Embryonic facial prominence (tissue), 1 donor: ENCODE data around the gene NOP16.
"Not testable (repeated sequence)": the region's sequence is repeated elsewhere in the genome, so short reads cannot be mapped to it uniquely, and the experiment has no call there.

Experiments
- DNase-seq: peaks from one replicate; pipeline ENCODE4 v3.0.0-alpha.2; 2016; ENCODE audit errors: extremely low spot score

Gene NOP16

DNA sequence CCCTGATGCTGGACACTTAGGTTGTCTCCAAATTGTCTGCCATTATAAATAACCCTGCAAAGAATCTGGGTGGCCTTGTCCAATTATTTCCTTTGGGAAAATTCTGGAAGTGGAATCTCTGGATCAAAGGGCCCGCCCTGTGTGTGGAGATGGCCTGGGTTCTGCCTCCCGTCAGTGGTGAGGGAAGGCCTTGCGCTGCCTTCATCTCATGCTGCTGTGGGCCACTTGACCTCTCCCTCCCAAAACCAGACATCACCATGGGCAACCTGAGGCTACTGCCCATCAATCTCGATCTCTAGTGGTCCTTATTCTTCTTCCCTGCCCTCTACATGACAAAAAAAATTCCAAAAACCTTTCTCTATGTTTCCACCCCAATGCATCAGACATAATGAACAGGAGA, 21.4 kb upstream of the NOP16 start:
- DNase-seq = no peak

DNA sequence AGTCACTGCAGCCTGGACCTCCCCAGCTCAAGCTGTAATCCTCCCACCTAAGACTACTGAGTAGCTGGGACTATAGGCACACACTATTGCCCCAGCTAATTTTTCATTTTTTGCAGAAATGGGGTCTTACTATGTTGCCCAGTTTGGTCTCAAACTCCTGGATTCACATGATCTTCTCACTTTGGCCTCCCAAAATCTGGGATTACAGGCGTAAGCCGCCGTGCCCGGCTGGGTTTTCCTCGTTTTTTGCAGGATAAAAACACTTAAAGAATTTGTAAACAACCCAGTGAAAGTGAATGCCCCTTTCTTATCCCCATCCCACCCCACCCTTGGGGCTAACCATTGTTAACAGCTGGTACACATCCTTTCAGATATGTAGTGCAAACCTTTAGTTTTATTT, 20.2 kb upstream of the NOP16 start:
- DNase-seq = no peak

DNA sequence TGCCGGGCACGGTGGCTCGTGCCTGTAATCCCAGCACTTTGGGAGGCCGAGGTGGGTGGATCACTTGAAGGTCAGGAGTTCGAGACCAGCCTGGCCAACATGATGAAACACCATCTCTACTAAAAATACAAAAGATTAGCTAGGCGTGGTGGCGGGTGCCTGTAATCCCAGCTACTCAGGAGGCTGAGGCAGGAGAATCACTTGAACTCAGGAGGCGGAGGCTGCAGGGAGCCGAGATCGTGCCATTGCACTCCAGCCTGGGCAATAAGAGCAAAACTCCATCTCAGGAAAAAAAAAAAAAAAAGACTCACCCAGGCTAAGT, 19.8 kb upstream of the NOP16 start:
- not testable (repeated sequence) for DNase-seq

DNA sequence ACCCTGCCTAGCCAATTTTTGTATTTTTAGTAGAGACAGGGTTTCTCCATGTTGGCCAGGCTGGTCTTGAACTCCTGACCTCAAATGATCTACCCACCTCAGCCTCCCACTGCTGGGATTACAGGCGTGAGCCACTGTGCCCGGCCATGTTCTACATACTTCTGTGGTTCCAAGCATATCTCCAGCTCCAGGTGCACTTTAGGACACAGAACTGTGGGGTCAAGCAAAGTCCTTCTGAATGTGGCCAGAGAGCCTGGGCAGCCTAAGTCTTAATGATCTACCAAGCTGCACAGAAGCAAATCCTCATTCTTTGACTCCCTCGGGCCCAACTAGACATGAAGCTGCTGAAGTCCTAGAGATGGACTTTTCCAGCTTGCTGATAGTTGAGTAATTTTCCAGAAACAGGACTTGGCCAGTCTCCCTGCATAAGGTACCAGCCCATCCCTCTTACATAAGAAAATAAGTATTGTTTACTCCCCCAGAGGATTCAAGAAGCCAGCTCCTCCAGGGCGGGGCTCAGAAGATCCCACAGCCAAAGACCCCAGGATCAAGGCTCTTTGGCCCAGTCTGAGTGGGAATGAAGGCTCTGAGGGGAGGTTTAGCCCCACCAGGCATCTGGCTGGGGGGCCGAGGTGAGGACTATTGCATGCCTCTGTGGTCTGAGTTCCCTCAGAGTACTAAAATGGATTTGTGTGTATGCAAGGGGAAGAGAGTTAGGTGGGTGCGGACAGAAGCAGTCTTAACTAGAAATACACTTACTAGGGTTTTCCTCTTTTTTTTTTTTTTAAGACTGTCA, 19.3 kb upstream of the NOP16 start:
- DNase-seq = no peak

GRCh38 chr5:176406436-176407052, 18.1 kb upstream of the NOP16 start:
- no peak for DNase-seq

DNA sequence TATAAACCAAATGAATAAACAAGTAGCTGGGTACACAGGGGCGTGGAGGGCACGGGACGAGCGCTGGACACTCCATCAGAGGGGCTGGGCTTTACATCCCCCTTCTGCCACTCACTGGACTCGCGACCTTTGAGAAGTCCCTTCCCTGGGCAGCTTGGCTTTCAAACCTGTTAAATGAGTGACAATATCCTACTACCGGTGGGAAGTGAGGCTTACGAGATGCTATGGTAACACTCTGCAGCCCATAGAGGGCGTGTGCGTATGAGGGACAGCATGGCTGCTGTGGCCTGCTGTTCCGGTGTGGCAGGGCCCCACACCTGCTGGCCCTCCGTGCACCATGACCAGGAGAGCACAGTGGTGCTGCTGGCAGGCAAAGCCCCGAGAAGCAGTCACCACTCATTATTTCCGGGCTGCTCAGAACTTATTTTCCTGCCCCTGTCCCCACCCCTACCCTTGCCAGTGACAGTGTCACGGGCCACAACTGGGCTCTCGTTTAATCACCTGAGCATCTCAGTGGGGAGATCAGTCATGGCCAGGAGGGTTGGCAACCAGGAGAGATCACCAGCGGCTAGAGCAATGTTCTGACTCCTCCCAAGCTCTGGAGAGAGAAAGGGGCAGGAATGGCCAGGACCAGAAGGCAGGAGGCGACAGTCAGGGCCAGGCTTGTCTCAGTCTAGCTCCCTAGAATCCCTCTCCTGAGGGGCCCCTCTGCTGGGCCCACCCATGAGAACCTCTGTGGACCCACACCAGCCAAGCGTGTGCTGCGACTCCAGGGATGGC, 17.4 kb upstream of the NOP16 start:
- DNase-seq = no peak

DNA sequence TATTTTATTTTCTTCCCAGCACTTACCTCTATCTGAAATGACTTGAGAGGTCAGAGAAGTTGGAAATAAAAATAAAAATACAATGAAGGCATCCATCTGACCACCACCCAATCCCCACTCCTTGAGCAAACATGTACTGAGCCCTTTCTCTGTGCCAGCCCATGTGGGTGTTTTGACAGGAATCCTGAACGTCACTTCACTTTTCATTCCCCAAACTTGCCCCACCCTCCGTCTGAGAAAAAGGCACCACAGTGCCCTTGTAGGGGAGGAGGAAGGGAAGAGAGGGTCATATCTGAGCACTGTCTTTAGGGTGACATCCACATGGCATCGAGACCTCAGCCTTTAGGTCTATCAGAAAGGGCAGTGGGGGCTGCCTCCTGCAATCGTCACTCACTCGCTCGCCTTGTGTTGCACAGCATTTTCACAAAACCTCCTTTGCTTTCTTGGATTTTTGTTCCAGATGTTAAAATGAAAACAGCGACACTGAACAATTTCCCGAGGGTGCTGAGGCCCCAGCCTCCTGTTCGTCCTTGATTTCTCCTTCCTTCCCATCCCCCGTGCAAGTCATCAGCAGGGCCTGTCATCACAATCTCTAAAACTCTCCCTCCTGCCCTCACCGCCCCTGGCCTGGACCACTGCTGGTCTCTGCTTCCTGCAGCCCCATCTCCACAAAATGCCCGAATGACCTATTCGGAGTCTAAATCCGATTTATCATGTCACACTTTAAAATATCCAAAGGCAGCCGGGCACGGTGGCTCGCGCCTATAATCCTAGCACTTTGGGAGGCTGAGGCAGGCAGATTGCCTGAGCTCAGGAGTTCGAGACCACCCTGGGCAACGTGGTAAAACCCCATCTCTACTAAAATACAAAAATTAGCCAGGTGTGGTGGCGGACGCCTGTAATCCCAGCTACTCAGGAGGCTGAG, 13.1 kb upstream of the NOP16 start:
- no peak for DNase-seq

DNA sequence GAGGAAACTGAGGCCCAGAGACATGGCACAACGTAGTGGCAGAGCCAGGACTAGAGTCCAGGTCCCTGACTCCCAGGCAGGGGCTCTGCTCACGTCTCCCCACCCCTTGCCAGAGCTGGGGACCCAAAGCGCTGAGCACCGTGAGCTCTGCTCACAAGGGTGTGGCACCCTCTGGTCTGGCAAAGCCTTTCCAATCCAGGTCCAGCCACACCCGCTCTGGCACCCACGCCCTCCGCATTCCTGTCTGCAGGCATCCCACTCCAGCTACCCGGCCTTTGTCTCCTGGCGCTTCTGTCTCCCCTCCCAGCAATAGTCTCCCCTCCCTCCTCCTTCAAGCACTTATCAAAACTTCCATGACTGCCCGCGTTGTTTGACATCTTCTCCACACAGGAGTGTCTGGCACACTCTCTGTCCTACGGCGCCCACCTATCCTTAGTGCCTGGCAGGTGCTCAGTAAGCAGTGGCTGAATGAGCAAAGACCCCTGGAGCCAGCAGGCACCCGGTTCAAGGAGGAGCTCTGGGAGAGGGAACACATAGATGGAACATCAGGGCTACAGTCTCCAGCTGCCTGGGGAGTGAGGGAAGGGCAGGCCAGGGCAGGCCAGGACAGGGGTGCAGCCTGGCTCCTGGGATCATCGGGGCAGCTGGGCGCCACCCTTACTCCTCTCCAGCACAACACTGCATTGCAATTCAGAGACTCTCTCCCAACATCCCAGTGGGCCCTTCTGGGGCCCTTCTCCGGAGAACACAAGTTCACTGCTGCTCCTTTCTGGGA, 12.2 kb upstream of the NOP16 start:
- DNase-seq = no peak

GRCh38 chr5:176397736-176398420, 9.5 kb upstream of the NOP16 start:
- no peak for DNase-seq

- no peak for DNase-seq
Observed at GRCh38 chr5:176396330-176396729, 7.9 kb upstream of the NOP16 start.

DNA sequence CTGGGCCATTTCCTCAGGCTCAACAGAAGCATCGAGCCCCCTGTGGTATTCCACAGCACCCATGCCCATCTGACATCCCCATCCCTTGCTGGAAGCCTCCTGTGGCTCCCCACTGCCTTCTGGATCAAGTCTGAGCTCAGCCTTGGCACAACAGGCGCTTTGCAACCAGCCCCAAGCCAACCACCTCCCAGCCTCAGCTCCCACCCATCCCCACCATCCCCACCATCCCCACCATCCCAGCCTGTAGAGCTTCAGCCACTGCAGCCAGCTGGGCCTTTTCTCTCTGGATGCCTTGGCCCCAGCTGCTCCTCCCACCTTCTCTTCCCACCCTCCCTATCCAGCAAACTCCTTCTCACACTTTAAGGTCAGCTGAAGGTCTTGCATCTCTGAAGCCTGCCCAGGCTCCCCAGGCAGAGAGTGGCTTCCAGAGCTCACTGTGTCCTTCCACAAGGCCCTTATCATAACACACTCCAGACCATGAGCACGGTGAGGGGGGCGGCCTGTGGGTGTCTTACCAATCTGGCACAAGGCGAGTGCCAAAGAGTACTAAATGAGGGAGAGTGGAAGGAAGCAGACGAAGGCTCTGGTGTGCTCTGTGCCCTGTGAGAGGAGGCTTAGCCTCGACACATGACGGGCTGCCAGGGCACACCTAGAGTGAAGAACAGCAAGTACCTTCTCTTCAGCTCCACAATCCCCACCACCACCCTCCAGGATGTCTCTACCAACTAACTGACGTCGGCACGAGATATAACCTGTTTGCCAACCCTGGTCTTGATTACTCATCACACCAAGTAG, 6.7 kb upstream of the NOP16 start:
- no peak for DNase-seq

- DNase-seq = no peak
Observed at GRCh38 chr5:176394096-176394495, 5.7 kb upstream of the NOP16 start.

DNA sequence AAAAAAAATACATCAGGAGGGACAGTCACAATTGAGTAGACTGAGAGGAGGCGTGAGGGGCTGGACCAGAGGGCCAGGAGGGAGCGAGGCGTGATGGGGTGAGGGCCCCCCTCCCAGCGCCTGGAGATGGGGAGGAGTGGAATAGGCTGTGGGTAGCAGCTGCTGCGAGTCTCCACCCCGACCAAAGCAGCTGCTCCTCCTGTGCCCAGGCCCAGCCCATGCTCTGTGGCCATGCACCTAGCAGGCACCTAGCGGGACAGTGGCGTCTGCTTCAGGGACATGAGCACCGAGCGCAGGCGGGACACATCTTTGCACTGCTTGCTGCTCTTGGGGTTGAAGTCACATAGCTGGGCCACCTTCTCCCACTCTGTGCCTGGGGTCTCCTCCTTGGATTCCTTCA, 4.1 kb upstream of the NOP16 start:
- no peak for DNase-seq

DNA sequence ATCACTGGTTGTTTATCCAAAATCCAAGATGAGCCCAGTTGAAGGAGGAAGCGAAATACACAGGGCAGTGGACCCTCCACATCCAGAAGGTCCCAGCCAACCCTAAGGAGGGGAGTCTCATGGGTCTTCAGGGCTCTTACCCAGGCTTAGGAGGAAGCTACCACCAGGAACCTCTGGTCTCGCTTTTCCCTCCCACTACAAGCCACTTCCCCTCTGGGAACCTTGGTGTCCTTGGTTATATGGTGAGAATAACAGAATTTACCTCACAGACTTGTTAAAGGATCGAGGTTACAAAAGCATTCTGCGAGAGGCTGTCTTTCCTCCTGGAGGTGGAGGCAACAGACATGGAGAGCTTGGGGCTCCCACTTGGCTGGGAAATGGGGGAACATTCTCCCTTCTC, 3.6 kb upstream of the NOP16 start:
- no peak for DNase-seq

DNA sequence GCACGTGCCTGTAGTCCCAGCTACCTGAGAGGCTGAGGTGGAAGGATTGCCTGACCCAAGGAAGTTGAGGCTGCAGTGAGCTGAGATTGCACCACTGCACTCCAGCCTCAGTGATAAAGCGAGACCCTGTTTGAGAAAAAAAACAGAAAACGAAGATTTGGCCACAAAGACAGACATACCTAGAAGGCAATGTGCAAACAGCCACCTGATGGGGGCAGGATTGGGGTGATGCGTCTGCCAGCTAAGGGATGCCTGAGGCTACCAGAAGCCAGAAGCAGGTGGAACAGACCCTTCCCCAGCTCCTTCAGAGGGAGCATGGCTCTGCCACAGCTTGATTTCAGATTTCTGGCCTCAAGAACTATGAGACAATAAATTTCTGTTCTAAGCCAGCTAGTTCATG, 3.1 kb upstream of the NOP16 start:
- DNase-seq = no peak

GRCh38 chr5:176389135-176390123, 1.0 kb upstream of the NOP16 start:
- no peak for DNase-seq

- no peak for DNase-seq
Observed at GRCh38 chr5:176388003-176388443, 375 bp downstream of the NOP16 start.

DNA sequence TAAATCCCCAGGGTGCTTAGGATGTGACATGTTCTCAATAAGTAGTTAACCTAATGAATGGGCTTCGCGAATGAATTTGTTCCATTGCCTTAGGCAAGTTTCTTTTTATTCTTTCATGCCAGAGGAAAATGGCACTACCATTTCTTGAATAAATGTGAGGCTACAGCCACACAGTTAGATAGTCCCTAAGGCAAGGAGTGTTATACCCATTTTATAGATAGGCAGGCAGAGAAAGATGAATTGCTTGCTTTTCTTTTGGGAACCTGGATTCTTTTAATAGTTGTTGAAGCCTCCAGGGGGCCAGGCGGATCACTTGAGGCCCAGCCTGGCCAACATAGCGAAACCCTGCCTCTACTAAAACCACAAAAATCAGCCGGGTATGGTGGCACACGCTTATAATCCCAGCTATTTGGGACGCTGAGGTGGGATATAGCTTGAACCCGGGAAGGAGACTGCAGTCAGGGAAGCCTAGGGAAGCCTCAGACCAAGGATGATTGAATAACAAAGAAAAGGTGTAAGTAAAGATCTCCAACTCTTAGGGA, 943 bp downstream of the NOP16 start:
- DNase-seq = no peak
